Mammary epithelial cell (primary cell): Measurements from ENCODE around the gene NUP214.

ENCODE experiments used
- CTCF ChIP-seq, 2 donors: IDR thresholded peaks in 1 of 2; conservative IDR thresholded peaks in 1 of 2; 2 replicates each; pipeline ENCODE4 v1.5.1; 2011 to 2012; ENCODE audit warnings: inconsistent platforms in 2 of 2, low read length in 2 of 2, mild to moderate bottlenecking in 2 of 2, control low read depth in 1 of 2, low read depth in 1 of 2; ENCODE audit not compliant: insufficient read depth in 1 of 2; ENCODE audit errors: extremely low read depth in 1 of 2
- EZH2 ChIP-seq: IDR thresholded peaks from 2 replicates; pipeline ENCODE4 v1.6.1; 2012; ENCODE audit warnings: low read length, inconsistent platforms, borderline replicate concordance

- TF ChIP-seq CTCF (conservative IDR thresholded peaks at IDR 0.05 in 1 of 2, IDR thresholded peaks at IDR 0.05 in 1 of 2; ENCODE audit: extremely low read depth in 1 of 2, insufficient read depth in 1 of 2, low read depth in 1 of 2, low read length in 2 of 2) (no peak), EZH2 (no peak)
These were observed 33.4 kb upstream of the NUP214 start for GRCh38 chr9:131092030-131092429.
